CMK (cell line): ENCODE results near the gene MAGI2.
"Not testable (repeated sequence)": the region's sequence is repeated elsewhere in the genome, so short reads cannot be mapped to it uniquely, and the experiment has no call there.

Source experiments
- DNase-seq: peaks from one replicate; pipeline ENCODE4 v3.0.0-alpha.2; 2010; ENCODE audit warnings: low read depth

MAGI2 gene

GRCh38 chr7:78542981-78543380 is 910.5 kb downstream of the MAGI2 start:
- no peak for DNase-seq

- no peak for DNase-seq
Observed at GRCh38 chr7:78542541-78542940, 910.9 kb downstream of the MAGI2 start.

GRCh38 chr7:78539825-78540224 is 913.6 kb downstream of the MAGI2 start:
- DNase-seq = no peak

- DNase-seq = no peak
Observed at GRCh38 chr7:78535655-78536054, 917.8 kb downstream of the MAGI2 start.

GRCh38 chr7:78530351-78530750 is 923.1 kb downstream of the MAGI2 start:
- DNase-seq = no peak

GRCh38 chr7:78529392-78529791 is 924.1 kb downstream of the MAGI2 start:
- no peak for DNase-seq

GRCh38 chr7:78528964-78529363 is 924.5 kb downstream of the MAGI2 start:
- no peak for DNase-seq

- no peak for DNase-seq
Observed at GRCh38 chr7:78523930-78524329, 929.5 kb downstream of the MAGI2 start.

GRCh38 chr7:78521961-78522360 is 931.5 kb downstream of the MAGI2 start:
- DNase-seq = no peak

- no peak for DNase-seq
Observed at GRCh38 chr7:78516450-78516849, 937.0 kb downstream of the MAGI2 start.

- DNase-seq = no peak
Observed at GRCh38 chr7:78514634-78515033, 938.8 kb downstream of the MAGI2 start.

GRCh38 chr7:78510580-78511188 is 942.8 kb downstream of the MAGI2 start:
- no peak for DNase-seq

GRCh38 chr7:78503301-78503700 is 950.2 kb downstream of the MAGI2 start:
- DNase-seq = not testable (repeated sequence)

- DNase-seq = no peak
Observed at GRCh38 chr7:78501064-78501463, 952.4 kb downstream of the MAGI2 start.

- DNase-seq = no peak
Observed at GRCh38 chr7:78499971-78500370, 953.5 kb downstream of the MAGI2 start.

GRCh38 chr7:78499283-78499682 is 954.2 kb downstream of the MAGI2 start:
- no peak for DNase-seq

GRCh38 chr7:78497728-78498427 is 955.6 kb downstream of the MAGI2 start:
- no peak for DNase-seq

- DNase-seq = no peak
Observed at GRCh38 chr7:78496096-78496630, 957.3 kb downstream of the MAGI2 start.

GRCh38 chr7:78493401-78493800 is 960.1 kb downstream of the MAGI2 start:
- DNase-seq = no peak

GRCh38 chr7:78492146-78492545 is 961.3 kb downstream of the MAGI2 start:
- DNase-seq = no peak

- no peak for DNase-seq
Observed at GRCh38 chr7:78490524-78490923, 962.9 kb downstream of the MAGI2 start.

GRCh38 chr7:78489476-78490240 is 963.8 kb downstream of the MAGI2 start:
- no peak for DNase-seq

GRCh38 chr7:78487464-78487863 is 966.0 kb downstream of the MAGI2 start:
- DNase-seq = no peak
